Amniotic epithelial cell (primary cell): ENCODE results near the gene MIEF2.

Source experiments
- DNase-seq: peaks from one replicate; pipeline ENCODE4 v3.0.0-alpha.2; 2010; ENCODE audit warnings: low read depth

MIEF2 gene

DNA sequence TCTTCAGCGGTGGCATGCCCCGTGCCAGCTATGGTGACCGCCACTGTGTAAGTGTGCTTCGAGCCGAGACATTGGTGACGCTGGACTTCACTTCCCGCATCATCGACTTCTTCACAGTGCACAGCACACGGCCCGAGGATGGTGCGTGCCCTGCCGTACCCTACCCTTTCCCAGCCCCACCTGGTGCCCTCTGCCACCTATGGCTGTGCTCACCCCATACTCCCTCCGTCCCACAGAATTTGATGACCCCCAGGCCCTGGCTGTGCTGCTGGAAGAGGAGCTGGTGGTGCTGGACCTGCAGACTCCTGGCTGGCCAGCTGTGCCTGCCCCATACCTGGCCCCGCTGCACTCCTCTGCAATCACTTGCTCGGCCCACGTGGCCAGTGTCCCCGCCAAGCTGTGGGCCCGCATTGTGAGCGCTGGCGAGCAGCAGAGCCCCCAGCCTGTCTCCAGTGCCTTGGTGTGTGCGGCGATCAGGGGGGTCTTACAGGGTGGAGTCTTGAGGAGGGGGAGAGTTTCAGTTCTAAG lies 25.5 kb upstream of the MIEF2 start:
- DNase-seq, result no peak

DNA sequence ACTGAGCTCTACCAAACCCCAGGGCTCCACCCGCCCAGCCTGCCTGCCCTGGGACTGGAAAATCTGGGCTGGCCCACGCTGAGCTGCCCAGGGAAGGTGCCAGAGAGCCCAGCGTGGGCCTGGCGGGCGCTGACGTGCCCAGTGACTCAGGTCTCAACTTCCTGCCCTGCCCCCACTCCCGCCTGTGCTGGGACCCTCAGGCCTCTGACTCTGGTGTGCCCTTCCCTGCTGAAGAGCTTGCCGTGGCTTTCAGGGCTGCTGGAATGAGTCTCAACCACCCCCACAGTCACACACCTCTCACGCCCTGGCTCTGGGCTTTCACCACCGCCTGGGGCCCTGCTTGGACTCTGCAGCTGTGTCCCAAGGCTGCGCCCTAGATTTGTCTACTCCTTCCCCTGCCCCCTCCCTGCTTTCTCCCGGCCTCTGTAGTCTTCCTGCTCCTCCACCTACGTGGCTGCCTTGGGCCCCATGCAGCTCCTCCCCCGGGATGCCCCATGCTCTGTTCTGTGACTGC lies 24.7 kb upstream of the MIEF2 start:
- peak; percentile 33 for DNase-seq

DNA sequence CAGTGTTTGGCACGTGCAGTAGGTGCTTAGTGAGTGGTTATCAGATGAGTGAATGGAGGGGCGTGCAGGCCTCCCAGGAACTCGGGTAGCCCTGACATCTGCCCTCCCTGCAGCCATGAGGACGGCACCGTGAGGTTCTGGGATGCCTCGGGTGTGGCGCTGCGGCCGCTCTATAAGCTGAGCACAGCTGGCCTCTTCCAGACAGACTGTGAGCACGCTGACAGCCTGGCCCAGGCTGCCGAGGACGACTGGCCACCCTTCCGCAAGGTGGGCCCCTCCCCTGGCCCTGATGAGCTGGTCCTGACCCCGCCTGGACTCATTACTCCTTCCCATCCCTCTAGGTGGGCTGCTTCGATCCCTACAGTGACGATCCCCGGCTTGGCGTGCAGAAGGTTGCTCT lies 24.0 kb upstream of the MIEF2 start:
- no peak for DNase-seq

DNA sequence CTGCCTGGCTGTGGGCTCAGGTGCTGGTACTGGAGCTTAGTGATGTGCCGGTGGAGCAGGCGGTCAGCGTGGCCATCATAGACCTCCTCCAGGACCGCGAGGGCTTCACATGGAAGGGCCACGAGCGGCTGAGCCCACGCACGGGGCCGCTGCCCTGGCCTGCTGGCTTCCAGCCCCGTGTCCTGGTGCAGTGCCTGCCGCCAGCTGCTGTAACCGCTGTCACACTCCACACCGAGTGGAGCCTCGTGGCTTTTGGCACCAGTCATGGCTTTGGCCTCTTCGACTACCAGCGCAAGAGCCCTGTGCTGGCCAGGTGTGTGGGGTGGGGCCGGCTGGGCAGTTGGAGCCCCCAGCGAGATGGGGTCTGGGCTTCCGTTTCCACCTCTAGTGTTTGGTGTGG lies 23.0 kb upstream of the MIEF2 start:
- DNase-seq, result no peak

DNA sequence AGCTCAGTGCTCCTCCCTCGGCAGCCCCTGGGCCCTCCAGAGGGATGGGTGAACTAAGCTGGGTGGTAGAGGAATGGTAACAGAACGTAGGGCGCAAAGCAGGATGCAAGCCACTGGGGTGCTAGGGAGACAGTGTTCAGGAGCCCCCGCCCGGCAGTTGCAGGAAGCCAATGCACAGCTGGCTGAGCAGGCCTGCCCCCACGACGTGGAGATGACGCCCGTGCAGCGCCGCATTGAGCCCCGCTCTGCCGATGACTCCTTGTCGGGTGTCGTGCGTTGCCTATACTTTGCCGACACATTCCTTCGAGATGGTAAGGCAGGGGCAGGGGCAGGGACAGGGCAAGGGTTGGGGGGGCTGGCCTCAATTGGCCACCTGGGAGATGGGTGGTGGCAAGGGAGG lies 22.2 kb upstream of the MIEF2 start:
- DNase-seq, result no peak

DNA sequence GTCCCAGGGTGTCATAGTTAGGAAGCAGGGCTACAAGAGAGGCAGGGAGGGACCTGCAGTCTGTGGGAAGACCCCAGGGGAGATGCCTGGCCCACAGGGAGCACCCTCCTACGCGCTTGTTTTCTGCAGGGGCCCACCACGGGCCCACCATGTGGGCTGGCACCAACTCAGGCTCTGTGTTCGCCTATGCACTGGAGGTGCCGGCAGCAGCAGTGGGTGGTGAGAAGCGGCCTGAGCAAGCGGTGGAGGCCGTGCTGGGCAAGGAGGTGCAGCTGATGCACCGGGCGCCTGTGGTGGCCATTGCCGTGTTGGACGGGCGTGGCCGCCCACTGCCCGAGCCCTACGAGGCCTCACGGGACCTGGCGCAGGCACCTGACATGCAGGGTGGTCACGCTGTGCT lies 20.0 kb upstream of the MIEF2 start:
- DNase-seq, result no peak

DNA sequence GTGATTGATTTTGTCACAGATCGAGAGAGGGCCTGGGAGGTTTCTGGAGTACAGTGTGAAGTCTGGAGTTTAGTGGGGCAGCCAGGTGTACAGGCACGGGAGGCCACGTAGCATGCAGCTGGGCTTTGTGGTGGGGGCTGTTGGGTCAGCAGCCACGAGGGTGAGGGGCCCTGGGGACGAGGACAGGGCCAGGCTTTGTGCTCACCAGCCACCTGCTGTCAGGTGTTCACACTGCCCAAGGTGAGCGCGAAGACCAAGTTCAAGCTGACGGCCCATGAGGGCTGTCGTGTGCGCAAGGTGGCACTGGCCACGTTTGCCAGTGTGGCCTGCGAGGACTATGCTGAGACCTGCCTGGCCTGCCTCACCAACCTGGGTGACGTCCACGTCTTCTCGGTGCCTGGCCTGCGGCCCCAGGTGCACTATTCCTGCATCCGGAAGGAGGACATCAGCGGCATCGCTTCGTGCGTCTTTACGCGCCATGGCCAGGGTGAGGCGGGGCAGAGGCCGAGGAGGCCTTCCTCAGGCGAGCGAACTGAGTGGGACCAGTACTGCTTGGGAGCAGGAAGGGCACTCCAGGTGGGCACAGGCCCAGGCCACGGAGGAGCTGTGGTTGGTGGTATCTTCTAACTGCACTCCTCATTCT lies 19.1 kb upstream of the MIEF2 start:
- no peak for DNase-seq

DNA sequence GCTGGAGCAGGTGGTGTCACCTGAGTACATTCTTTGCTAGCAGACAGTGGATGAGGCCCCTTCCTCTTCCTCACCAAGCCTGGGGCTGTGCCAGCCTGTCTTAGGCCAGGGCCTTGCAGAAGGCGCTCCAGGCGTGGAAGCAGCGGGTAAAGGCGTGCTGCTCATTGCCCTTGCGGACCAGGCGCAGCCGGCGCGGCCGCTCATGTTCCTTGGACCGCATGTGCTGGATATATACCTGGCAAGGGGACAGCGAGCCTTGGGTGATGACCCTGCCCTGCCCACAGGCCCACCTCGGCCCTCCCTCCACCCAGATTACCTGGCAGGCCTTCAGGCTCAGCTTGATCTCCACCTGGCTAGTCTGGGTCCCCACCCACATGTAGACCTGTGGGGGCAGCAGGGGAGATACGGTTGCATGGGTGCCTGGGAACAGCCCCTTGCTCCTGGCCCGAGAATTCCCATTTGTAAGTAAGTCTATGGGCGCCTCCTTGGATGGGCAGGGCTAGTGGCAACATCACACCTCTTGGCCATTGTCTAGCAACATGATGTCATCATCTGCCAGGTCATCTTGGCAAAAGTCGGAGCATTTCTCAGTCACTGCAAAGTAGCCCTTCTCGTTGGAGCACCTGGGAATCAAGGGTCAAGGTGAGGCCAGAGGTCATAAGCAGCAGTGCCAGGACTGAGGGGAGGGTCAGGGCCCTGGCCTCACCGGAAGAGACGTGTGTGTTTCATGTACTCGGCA lies 15.3 kb upstream of the MIEF2 start:
- no peak for DNase-seq

DNA sequence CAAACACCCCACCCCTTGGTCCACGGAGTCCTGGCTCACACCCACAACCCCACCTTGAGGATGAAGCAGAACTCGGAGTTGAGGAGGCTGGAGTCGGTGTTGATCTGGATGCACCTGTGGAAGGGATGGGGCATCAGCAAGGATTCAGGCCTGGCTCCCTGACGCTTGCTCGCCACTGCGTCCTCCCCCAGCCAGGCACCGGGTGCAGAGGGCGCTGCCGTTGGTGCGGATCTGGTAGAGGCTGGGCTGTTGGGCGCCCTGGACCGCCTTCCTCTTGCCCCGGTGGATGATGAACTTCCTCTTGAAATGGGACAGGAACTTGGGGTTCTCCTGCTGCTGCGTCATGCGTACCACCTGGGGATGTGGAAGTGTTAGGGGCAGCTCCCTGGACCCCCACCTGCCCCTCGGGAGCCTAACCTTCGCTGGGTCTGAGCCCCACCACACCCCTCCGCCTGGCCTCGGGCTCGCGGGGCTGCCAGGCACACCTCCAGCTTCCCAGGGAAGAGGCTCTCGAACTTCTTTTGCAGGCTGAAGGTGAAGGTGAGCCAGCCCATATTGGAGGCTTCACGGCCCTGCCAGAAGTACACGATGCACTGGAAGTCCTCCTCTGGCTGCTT lies 14.2 kb upstream of the MIEF2 start:
- no peak for DNase-seq

DNA sequence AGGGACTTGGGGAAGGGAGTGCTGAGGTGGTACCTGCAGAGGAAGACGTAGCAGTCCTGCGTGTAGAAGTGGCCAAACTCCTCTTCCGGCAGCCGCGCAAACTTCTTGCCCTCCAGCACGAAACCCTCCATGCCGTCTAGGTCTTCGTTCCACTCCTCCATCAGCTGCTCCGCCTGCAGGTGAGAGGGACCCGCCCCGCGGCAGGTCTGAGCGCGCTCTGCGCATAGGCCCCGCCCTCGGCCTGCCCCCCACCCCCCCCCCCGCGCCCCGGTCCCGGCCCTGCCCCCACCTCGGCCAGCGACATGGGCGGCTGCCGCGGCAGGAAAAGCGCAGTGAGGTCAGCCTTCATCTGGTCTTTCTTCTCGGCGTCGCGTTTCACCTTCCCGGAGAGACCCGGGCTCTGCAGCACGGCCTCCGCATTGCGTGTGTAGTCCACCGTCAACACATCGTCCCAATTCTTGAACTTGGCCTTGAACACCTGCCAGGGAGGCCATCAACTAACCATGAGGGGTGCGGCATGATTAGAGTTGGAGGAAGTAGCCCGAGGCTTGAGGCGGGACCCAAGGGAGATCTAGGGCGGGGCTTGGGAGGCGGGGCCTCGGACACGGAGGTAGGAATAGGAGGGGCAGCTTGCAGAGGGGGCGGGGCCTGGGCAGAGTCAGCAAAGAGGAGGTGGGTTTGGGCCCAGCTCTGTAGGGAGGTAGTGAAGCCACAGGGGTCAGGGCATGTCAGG lies 13.4 kb upstream of the MIEF2 start:
- DNase-seq, result peak; percentile 63

DNA sequence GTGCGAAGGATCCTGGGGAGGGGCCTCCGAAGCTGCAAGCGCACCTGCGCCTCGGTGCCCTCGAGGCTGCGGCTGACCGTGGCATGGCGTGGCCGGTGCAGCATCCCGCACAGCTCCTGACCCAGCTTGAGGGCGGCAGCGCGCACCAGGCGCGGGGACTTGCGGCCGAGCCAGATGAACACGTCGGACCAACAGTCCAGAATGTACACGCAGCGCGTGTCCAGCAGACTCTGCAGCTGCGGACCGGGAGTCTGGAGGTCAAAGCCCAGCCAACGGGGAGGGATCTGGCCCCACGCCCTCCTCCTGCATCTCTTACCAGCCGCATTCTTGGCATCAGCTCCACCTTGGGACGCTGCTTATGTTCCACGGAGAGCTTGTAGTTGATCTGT lies 12.9 kb upstream of the MIEF2 start:
- no peak for DNase-seq

DNA sequence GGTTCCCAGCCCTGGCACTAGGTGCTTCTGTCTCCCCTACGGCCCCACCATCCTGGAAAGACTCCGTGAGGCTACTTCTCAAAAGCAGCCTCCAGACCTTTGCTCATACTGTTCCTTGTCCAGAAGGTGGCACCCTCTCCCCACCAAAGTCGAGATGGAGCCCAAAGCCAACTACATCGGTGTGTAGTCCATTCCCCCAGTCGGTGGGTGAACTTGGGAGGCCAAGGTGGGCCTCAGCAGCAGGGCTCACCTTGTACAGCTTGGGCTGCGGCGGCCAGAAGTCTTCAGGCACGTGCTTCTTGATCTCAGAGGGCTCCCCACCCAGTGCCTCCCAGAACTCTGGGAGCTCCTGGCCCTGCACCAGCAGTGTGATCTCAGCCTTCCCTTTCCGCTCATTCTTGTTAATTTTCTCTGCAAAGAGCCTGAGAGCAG lies 12.1 kb upstream of the MIEF2 start:
- DNase-seq, result peak; percentile 66

DNA sequence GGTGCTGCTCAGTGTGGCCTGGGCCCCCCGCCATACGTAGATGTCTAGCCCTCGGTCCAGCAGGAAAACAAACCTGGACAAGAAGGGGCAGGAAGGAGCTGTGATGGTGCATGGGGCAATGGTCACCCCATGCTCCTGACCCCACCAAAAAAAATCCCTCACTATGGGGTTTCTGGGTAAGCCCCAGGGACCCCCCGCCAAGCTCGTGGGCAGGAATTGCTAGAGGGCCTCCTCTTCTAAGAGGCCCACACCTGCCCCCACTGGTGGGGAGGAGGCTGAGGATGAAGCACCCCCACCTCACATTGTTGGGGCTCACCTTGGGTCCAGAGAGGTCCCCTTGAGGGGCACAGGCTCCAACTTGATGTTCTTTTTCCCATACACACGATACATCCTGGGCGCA lies 11.7 kb upstream of the MIEF2 start:
- no peak for DNase-seq

DNA sequence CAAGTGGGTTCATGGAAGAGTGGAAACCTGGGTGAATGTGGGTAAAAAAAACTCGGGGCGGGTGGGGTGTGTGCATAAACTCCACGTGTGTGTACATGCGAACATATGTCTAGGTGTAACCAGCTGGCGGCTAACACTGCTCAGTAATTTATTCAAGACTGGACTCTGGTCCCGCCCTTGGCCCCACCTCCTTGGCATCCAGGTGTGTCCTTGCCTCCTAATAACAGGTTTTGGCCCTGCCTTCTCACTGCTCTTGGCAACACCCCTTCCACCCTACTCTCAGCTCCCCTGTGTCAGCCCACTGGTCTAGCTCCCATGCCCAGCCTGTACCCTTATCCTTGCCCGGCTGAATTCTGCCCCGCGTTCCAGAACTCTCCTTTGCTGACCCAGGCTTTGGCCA lies 10.2 kb upstream of the MIEF2 start:
- no peak for DNase-seq

DNA sequence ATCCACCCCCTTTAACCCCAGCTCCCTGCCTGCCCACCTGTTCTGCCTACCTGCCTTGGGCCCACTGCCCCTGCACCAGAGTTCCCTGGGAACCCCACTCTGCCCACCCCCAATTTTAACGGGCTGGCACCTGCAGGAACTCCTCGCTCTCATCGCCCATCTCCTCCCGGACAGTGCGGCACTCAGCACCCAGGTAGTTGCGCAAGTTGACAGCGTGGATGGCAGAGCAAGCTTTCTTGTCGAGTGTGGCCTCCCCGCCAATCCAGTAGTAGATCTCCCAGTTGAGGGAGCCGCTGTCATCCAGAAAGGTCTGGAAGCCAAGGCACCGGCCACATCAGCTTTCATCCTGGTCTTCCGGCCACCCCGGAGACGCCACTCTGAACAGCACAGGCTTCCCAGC lies 9.8 kb upstream of the MIEF2 start:
- DNase-seq, result no peak

DNA sequence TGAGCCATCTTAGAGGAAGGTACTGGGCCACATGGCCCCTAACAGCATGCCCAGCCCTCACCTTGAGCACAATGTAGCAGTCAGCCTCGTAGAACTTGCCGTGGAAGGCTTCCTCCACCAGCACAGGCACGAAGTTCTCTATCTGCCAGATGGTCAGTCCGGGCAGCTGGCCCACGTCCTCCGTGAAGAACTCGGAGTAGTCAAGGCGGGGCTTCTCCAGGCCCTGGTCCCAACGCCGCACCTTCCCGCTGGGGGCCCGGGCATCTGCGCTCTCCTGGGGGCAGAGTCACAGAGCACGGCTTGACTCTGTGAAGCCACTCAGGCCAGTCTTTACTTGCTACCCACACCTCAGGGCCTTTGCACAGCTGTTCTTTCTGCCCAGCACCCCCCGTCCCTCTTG lies 9.3 kb upstream of the MIEF2 start:
- no peak for DNase-seq

DNA sequence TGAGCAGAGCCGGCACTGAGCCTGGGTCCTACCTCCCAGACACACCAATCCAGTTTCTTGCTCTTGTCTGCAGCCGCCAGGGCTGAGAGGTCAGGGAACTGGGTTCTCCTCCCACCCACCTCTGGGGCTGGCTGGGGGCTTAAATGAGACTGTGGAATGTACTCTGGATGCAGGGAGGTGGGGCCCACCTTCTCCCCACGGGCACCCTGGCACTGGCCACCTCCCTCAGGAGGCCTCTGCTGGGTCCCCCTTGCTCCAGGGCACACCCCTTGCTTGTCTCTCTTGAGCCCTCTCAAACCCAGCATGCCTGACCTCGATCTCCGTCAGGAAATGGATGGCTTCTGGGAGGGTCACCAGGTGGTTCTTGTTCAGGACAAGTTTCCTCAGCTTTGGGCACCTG lies 8.3 kb upstream of the MIEF2 start:
- DNase-seq, result no peak

DNA sequence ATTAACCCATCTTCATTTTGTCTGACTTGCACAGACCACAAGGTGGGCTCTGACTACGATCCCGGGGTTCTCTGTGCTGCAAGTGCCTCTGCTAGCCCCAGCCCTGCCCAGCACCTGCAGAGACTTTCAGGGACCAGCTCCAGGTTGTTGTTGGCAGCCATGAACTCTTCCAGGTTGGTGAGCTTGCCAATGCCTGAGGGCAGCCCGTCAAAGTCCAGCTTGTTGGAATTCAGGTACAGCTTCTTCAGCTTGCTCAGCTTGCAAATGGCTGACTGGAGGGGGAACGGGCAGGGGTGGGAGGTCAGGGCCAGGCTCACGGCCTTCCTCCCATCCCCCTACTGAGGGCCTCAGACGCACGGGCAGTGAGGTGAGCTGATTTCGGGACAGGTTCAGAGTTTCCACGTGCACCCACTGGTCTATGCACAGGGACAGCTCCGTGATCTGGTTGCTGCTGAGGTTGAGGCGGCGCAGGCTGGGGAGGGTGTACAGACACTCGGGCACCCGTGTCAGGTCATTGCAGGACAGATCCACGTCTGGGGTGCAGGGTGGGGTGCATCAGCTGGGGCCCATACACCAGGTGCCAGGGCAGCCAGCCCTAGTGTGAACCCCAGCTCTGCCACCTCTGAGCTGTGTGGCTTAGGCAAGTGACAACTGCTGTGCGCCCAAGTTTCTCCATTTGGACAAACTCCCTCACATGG lies 7.1 kb upstream of the MIEF2 start:
- no peak for DNase-seq

DNA sequence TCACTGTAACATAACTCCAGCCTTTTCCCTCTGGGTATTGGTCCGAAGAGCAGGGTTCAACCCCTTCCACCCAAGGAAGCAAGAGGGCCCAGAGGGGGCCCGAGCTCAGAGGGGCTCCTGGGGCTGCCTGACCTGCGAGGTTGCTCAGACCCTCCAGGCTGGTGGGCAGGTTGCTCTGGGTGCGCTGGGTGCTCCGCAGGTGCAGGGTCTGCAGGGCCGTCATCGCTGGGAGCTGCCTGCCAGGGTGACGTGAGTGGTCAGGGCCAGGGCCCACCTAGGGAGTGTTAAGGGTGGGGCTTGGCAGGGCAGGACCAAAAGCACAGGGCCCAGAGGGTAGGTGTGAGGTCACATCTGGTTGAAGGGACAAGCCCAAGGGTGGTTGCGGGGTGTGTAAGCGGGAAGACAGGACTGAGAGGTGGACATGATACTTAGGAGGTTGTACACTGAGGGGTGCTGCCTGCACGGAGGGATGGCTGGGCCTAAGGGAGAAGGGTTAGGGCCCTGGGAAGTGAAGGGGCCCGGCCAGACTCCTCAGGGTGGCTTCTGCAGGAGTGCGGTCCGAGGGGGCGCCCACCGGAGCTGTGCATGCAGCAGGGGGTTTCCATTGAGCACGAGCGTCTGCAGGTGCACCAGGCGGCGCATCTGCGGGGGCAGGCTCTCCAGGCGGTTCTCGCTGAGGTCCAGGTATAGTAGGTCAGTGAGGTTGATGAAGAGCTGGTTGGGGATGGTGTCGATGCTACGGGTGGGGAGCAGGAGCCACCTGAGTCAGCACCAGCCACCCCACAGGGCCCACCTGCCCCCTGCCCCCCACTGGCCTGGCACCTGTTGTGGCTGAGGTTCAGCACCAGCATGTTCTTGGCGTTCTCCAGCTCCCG lies 6.3 kb upstream of the MIEF2 start:
- no peak for DNase-seq

DNA sequence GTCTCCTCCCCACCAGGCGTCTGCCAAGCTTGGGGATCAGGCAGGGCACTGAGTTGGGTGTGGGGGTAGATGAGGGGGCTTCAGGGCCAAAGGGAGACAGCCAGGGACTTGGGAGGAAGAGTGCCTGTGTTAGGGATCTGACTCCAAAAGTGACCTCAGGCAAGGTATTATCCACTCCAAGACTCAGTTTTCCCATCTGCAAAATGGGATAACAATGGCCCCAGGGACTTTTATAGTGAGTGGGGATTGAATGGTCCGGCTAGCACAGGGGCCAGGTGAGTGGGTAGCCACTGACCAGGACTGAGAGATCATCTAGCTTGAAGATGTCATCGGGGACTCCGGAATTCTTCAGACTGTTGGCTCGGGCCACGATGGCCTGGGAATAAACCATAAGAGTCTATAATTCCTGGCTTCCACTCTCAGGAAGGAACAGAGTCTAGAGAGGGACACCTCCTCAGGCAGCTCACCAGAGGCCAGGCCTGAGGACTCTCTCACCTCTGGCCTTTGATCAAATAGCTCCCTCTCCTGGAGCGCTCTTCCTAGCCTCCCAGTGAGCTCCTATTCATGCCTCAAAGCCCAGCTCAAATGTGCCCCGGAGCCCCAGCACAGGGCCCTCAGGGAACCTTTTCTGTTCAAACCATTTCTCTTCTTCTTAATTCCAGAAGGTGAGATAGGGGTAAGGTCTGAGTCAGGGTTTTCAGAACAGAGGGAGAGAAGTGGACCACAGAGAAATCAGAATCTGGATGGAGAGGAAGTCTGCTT lies 5.4 kb upstream of the MIEF2 start:
- DNase-seq, result no peak
